Testis (tissue), 3 donors: ENCODE measurements around the gene LRRC53. TPM values are rescaled to one million over a fixed set of nuclear protein-coding genes. Genes with fewer than 3 reads are reported as not detected.

ENCODE experiments used
- DNase-seq: peaks from one replicate; pipeline ENCODE4 v3.0.0-alpha.2; 2019
- H3K27ac ChIP-seq, 2 donors: fragments of 200-600 bp; sonication (generic); one replicate each; pipeline ENCODE4 v1.5.1; 2019
- H3K27me3 ChIP-seq: fragments of 200-600 bp; sonication (generic); one replicate; pipeline ENCODE4 v1.5.1; 2019
- H3K36me3 ChIP-seq: fragments of 200-600 bp; sonication (generic); one replicate; pipeline ENCODE4 v1.5.1; 2017; ENCODE audit warnings: low read depth; ENCODE audit errors: missing control alignments
- H3K4me1 ChIP-seq: fragments of 200-600 bp; sonication (generic); one replicate; pipeline ENCODE4 v1.5.1; 2019
- H3K4me3 ChIP-seq, 2 donors: fragments of 200-600 bp; sonication (generic); one replicate each; pipeline ENCODE4 v1.5.1; 2017 to 2019
- H3K9me3 ChIP-seq: fragments of 200-600 bp; sonication (generic); one replicate; pipeline ENCODE4 v1.5.1; 2017
- CTCF ChIP-seq, 3 experiments: fragments of 450-650 bp in 2 of 3; fragments of 200-600 bp in 1 of 3; sonication (generic) in 1 of 3; IDR thresholded peaks; one replicate each; pipeline ENCODE4 v1.5.1; 2016 to 2019; ENCODE audit warnings: antibody characterized with exemption in 3 of 3, mild to moderate bottlenecking in 2 of 3, moderate library complexity in 1 of 3
- POLR2A ChIP-seq: fragments of 450-650 bp; IDR thresholded peaks from one replicate; pipeline ENCODE4 v1.6.1; 2017; ENCODE audit warnings: antibody characterized with exemption, mild to moderate bottlenecking, moderate library complexity
- WGBS, 2 donors: methylation state at CpG; one replicate each; pipeline ENCODE4 v1.1.5; 2018; 5-methylcytosine and 5-hydroxymethylcytosine counted together
- intact Hi-C: fragments of 100-400 bp; cut with DNase I; formaldehyde crosslinking; loops from one replicate; pipeline ENCODE4 v1.15.1; 2023; ENCODE audit warnings: low total_unique reads
- polyA plus RNA-seq: library from polyadenylated mRNA; stranded (reverse); fragments of 350-450 nt; fragmentation: Illumina TruSeq; extraction: RNeasy Lipid Tissue Mini Kit (QIAGEN cat#74804); gene quantifications from one replicate; pipeline ENCODE4 v1.2.3, GENCODE V29; 2014; ENCODE audit warnings: low read depth, low replicate concordance; ENCODE audit not compliant: insufficient read depth
- total RNA-seq, 2 donors: library from RNA; depleted of rRNA; stranded (reverse); fragments of >200 nt; gene quantifications; one replicate each; pipeline ENCODE4 v1.2.3, GENCODE V29; 2016

LRRC53 gene
- total and polyA plus RNA-seq, 3 donors from 2014 or later, result 0.08 TPM; not detected in 2

GRCh38 chr1:74422421-74423292 lies 89.8 kb downstream of the LRRC53 start:
- DNase-seq, result no peak
- no peaks in the 10 kb centered on the region for H3K27me3 ChIP-seq
- no peaks in the 10 kb centered on the region for H3K36me3 ChIP-seq
- peaks cover 7% of the 10 kb centered on the region for H3K4me1 ChIP-seq
- H3K9me3 ChIP-seq, result no peaks in the 10 kb centered on the region
- TF ChIP-seq CTCF (IDR thresholded peaks at IDR 0.05), result no peak
- 61 to 78% methylated on average over 4 of the region's 4 CpGs for WGBS, 2 donors
- intact Hi-C loops, result no loop called here
- H3K4me3 ChIP-seq, result no peak overlapping the region
- H3K27ac ChIP-seq, result no peak overlapping the region

- H3K4me1 ChIP-seq, result peaks cover under 1% of the 10 kb centered on the region
- no peaks in the 10 kb centered on the region for H3K27me3 ChIP-seq
- TF ChIP-seq CTCF (IDR thresholded peaks at IDR 0.05) (no peak), POLR2A (no peak)
- intact Hi-C loops, result no loop called here
- no peaks in the 10 kb centered on the region for H3K9me3 ChIP-seq
- WGBS, 2 donors, result 41 to 60% methylated on average over 2 of the region's 2 CpGs
- H3K27ac ChIP-seq, result no peak overlapping the region
- no peak for DNase-seq
- no peak overlapping the region for H3K4me3 ChIP-seq
- no peaks in the 10 kb centered on the region for H3K36me3 ChIP-seq
Measured at GRCh38 chr1:74420467-74420866, 91.9 kb downstream of the LRRC53 start.

Other genes starting within 250 kb of the LRRC53 start
- 10 to 100 TPM; 19.5 to 35.7 TPM for gene ERICH3, start 161.2 kb upstream of the LRRC53 start, total RNA-seq
- 78.8 TPM for gene ERICH3, start 161.2 kb upstream of the LRRC53 start, polyA plus RNA-seq
- gene CRYZ, start 220.4 kb upstream of the LRRC53 start, total RNA-seq, result 10 to 100 TPM; 13.8 to 21.4 TPM
- 11.7 TPM for gene CRYZ, start 220.4 kb upstream of the LRRC53 start, polyA plus RNA-seq
- gene TYW3, start 220.5 kb upstream of the LRRC53 start, total RNA-seq, result 10 to 100 TPM; 12.7 to 15.4 TPM
- 15.4 TPM for gene TYW3, start 220.5 kb upstream of the LRRC53 start, polyA plus RNA-seq